ENCODE measurements around the gene CNOT8. TPM values are rescaled to one million over a fixed set of nuclear protein-coding genes. Genes with fewer than 3 reads are reported as not detected.

The CNOT8 gene
- total and polyA plus RNA-seq, 2 donors (not counting 3 experiments of a cell fraction or from before 2014, with no cell fraction given): 42.6 to 53.7 TPM

DNA sequence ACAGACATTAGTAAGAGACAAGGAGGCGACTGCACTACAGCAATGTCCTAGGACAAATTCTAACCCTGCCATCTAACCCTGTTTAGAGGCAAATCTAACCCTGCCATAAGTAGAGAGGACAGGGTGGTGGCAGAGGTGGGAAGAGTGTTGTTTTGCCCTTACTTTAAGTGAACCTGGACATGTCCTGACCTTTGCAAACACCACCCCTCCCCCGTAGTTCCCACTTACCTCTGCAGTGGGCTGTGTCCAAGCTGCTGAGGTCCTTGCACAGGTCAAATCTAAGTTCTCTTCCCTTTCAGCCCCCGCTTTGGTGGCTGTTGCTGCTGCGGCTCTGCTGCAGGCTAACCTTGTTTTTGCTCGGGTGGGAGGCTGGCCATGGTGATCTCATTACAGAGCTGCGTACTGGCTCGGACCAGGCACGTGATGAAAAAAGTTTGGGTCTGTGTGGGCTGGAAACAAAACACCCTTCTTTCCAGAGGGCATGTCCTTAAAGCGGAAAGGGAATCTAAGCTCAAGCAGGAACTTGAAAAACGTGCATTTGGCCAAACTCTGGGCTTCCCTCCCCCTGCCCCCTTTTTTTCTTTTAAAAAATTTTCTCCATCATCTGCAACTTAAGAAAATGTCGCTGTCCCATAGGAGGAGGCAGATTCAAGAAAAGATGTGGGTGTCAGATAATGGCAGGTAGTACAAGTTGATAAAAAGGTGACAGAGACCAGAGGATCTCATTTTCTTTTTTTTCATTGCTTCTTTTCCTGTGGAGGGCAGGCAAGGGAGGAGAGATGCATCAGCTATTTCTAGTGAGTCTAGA, 8.0 kb upstream of the CNOT8 start, which contains the start of gene FAXDC2:
Gene FAXDC2, minus strand, starts transcription at position 349 of the 808 bp plus-strand sequence. CDS start 12,425 bp downstream, outside the sequence.
- H3K27me3 ChIP-seq (ENCODE audit: control insufficient read depth in 2 of 2, insufficient read depth in 2 of 2, low read length in 2 of 2): no peaks in the 10 kb centered on the region
- peaks cover 10% of the 10 kb centered on the region for H3K4me1 ChIP-seq (ENCODE audit: control insufficient read depth, extremely low read depth, insufficient read depth, low read length)
- H3K27ac ChIP-seq (ENCODE audit: insufficient read depth, low read depth, low read length): no peak within 1 kb of the TSS
- BruUV-seq (replicated peaks): no TSS peak
- intact Hi-C loops (cut with micrococcal nuclease): loop anchor here (10.0 kb wide), 2 partner anchors 406 to 566 kb away; partner anchors contain the start of gene SAP30L
- no peaks in the 10 kb centered on the region for H3K9me3 ChIP-seq (replicated peaks; ENCODE audit: control insufficient read depth, insufficient read depth, low read length)
- no peaks in the 10 kb centered on the region for H4K20me1 ChIP-seq (replicated peaks; ENCODE audit: control insufficient read depth, extremely low read depth, insufficient read depth, low read length)
- ChIA-PET CTCF (interaction anchor here (0.8 to 1.7 kb wide), 4 partner anchors 10 to 200 kb away, joined by 3 to 9 read pairs (median 5); no protein-coding TSS in a partner anchor), POLR2A (no interaction called here)
- TF ChIP-seq, protein P1, sequence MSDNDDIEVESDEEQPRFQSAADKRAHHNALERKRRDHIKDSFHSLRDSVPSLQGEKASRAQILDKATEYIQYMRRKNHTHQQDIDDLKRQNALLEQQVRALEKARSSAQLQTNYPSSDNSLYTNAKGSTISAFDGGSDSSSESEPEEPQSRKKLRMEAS (IDR thresholded peaks at IDR 0.05; ENCODE audit: insufficient read depth, insufficient read length): peak; percentile 57
- TF ChIP-seq POLR2A (IDR thresholded peaks at IDR 0.05; ENCODE audit: low read depth, low read length): no peak
- dilution Hi-C loops (cut with MboI; ENCODE audit: extremely low pct_ligation_motif_present, low sequenced_read_pairs): no loop called here
- H3K9ac ChIP-seq (replicated peaks; ENCODE audit: extremely low read depth, insufficient read depth, low read length): peak within 1 kb of the TSS; percentile 24
- no peaks in the 10 kb centered on the region for H3K79me2 ChIP-seq (ENCODE audit: control insufficient read depth, insufficient read depth, low read length)
- no peaks in the 10 kb centered on the region for H3K9me1 ChIP-seq (replicated peaks; ENCODE audit: control insufficient read depth, extremely low read depth, insufficient read depth, low read length)
- FAIRE-seq (peak; percentile 90), DNase-seq (ENCODE audit: low read depth, low spot score) (peak; percentile 87)
- H3K4me3 ChIP-seq (replicated peaks in 1 of 3; ENCODE audit: insufficient read depth in 1 of 3, low read depth in 1 of 3, low read length in 3 of 3): peak within 1 kb of the TSS in 2 of 3 experiments; percentile 42 to 59
- H3K36me3 ChIP-seq (ENCODE audit: control insufficient read depth in 2 of 2, extremely low read depth in 1 of 2, insufficient read depth in 2 of 2, low read length in 2 of 2): no peaks in the 10 kb centered on the region
- H2AFZ ChIP-seq (ENCODE audit: low read depth, low read length): peak within 1 kb of the TSS; percentile 66
- peak within 1 kb of the TSS; percentile 52 for H3K4me2 ChIP-seq (ENCODE audit: insufficient read depth, low read length)

DNA sequence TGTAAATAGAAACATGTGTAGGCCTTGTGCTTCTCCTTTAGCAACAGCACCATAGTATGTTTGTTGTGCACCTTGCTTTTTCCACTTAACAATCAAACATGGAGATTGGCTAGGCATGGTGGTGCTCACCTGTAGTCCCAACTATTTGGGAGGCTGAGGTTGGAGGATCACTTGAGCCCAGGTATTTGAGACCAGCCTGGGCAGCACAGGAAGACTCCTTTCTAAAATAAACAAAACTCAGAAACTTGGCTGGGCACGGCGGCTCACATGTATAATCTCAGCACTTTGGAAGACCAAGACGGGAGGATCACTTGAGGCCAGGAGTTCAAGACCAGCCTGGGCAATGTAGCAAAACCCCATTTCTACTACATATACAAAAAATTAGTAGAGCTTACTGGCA, 7.1 kb upstream of the CNOT8 start:
- H3K9me1 ChIP-seq (replicated peaks; ENCODE audit: control insufficient read depth, extremely low read depth, insufficient read depth, low read length): no peaks in the 10 kb centered on the region
- CTCF ChIA-PET: interaction anchor here (1.1 to 1.7 kb wide), 2 partner anchors 11 to 13 kb away, joined by 4 to 9 read pairs; no protein-coding TSS in a partner anchor
- no peaks in the 10 kb centered on the region for H3K27me3 ChIP-seq (ENCODE audit: control insufficient read depth in 2 of 2, insufficient read depth in 2 of 2, low read length in 2 of 2)
- H2AFZ ChIP-seq (ENCODE audit: low read depth, low read length): no peak overlapping the region
- H4K20me1 ChIP-seq (replicated peaks; ENCODE audit: control insufficient read depth, extremely low read depth, insufficient read depth, low read length): no peaks in the 10 kb centered on the region
- H3K36me3 ChIP-seq (ENCODE audit: control insufficient read depth in 2 of 2, extremely low read depth in 1 of 2, insufficient read depth in 2 of 2, low read length in 2 of 2): no peaks in the 10 kb centered on the region
- no peaks in the 10 kb centered on the region for H3K9me3 ChIP-seq (replicated peaks; ENCODE audit: control insufficient read depth, insufficient read depth, low read length)
- TF ChIP-seq FOS (IDR thresholded peaks at IDR 0.05; ENCODE audit: borderline replicate concordance, insufficient read depth, low read length) (no peak), EZH2 (IDR thresholded peaks at IDR 0.05; ENCODE audit: borderline replicate concordance, low read depth, low read length, severe bottlenecking) (no peak), JUN (IDR thresholded peaks at IDR 0.05; ENCODE audit: borderline replicate concordance, insufficient read depth, insufficient read length, low read depth) (no peak), GATA2 (IDR thresholded peaks at IDR 0.05; ENCODE audit: insufficient read depth, insufficient read length, low read depth, low read length) (no peak), POLR2A (IDR thresholded peaks at IDR 0.05; ENCODE audit: low read depth, low read length) (no peak), MYC (IDR thresholded peaks at IDR 0.05; ENCODE audit: low read depth, low read length) (no peak), POLR2AphosphoS5 (IDR thresholded peaks at IDR 0.05; ENCODE audit: insufficient read depth, low read depth, low read length) (no peak)
- TF ChIP-seq, protein P2, sequence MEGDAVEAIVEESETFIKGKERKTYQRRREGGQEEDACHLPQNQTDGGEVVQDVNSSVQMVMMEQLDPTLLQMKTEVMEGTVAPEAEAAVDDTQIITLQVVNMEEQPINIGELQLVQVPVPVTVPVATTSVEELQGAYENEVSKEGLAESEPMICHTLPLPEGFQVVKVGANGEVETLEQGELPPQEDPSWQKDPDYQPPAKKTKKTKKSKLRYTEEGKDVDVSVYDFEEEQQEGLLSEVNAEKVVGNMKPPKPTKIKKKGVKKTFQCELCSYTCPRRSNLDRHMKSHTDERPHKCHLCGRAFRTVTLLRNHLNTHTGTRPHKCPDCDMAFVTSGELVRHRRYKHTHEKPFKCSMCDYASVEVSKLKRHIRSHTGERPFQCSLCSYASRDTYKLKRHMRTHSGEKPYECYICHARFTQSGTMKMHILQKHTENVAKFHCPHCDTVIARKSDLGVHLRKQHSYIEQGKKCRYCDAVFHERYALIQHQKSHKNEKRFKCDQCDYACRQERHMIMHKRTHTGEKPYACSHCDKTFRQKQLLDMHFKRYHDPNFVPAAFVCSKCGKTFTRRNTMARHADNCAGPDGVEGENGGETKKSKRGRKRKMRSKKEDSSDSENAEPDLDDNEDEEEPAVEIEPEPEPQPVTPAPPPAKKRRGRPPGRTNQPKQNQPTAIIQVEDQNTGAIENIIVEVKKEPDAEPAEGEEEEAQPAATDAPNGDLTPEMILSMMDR (IDR thresholded peaks at IDR 0.05; ENCODE audit: extremely low read depth in 1 of 2, insufficient read depth in 1 of 2, low read depth in 1 of 2, low read length in 2 of 2): no peak
- TF ChIP-seq, protein P1 (IDR thresholded peaks at IDR 0.05; ENCODE audit: insufficient read depth, insufficient read length): no peak
- no peak overlapping the region for H3K27ac ChIP-seq (ENCODE audit: insufficient read depth, low read depth, low read length)
- intact Hi-C loops (cut with micrococcal nuclease): loop anchor here (10.0 kb wide), 2 partner anchors 407 to 567 kb away; partner anchors contain the start of gene SAP30L
- no peaks in the 10 kb centered on the region for H3K79me2 ChIP-seq (ENCODE audit: control insufficient read depth, insufficient read depth, low read length)
- FAIRE-seq: no peak
- no peak for DNase-seq (ENCODE audit: low read depth, low spot score)
- no peak overlapping the region for H3K4me3 ChIP-seq (replicated peaks in 1 of 3; ENCODE audit: insufficient read depth in 1 of 3, low read depth in 1 of 3, low read length in 3 of 3)
- peaks cover 10% of the 10 kb centered on the region for H3K4me1 ChIP-seq (ENCODE audit: control insufficient read depth, extremely low read depth, insufficient read depth, low read length)
- dilution Hi-C loops (cut with MboI; ENCODE audit: extremely low pct_ligation_motif_present, low sequenced_read_pairs): no loop called here
- no peak overlapping the region for H3K9ac ChIP-seq (replicated peaks; ENCODE audit: extremely low read depth, insufficient read depth, low read length)
- H3K4me2 ChIP-seq (ENCODE audit: insufficient read depth, low read length): no peak overlapping the region
- BruUV-seq (replicated peaks): no TSS peak
- POLR2A ChIA-PET: no interaction called here

All from endothelial cell of umbilical vein (primary cell).